Vagina (tissue), 2 donors: ENCODE data around the gene SSB.

ENCODE experiments used
- POLR2A ChIP-seq, 2 donors: fragments of 450-650 bp; IDR thresholded peaks; one replicate each; pipeline ENCODE4 v1.6.1; 2017; ENCODE audit warnings: antibody characterized with exemption in 2 of 2, mild to moderate bottlenecking in 2 of 2, moderate library complexity in 2 of 2
- POLR2AphosphoS5 ChIP-seq, 2 donors: sonication (generic); formaldehyde crosslinking; IDR thresholded peaks; one replicate each; pipeline ENCODE4 v1.9.0; 2017; ENCODE audit warnings: antibody characterized with exemption in 2 of 2, mild to moderate bottlenecking in 2 of 2, low read depth in 1 of 2; ENCODE audit not compliant: insufficient read depth in 1 of 2
- TF ChIP-seq, protein P1 (sequence below), 3 experiments: fragments of 450-650 bp in 2 of 3; fragments of 200-600 bp in 1 of 3; sonication (generic) in 1 of 3; IDR thresholded peaks; one replicate each; pipeline ENCODE4 v1.5.1; 2017 to 2019; ENCODE audit warnings: antibody characterized with exemption in 3 of 3, mild to moderate bottlenecking in 2 of 3, moderate library complexity in 2 of 3

DNA sequence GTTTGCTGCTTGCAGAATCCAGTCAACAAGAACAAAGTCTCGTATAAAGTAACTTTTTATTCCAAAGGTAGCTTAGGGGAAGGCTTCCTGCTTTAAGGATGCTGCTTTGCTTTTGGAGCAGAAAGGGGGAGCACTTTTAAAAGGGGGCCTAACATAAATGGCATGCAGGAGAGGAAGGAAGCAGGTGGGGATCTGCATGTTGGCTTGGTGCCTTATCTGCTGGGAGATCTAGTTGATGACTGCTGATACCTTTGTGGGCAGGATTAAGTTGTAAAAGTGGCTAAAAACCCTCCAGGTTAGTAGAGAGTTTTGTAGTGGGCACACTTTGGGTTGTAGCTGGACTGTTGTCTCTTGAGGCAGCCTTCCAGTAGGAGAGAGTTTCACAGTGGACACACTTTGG is 51.0 kb downstream of the SSB start:
- TF ChIP-seq, protein P1, sequence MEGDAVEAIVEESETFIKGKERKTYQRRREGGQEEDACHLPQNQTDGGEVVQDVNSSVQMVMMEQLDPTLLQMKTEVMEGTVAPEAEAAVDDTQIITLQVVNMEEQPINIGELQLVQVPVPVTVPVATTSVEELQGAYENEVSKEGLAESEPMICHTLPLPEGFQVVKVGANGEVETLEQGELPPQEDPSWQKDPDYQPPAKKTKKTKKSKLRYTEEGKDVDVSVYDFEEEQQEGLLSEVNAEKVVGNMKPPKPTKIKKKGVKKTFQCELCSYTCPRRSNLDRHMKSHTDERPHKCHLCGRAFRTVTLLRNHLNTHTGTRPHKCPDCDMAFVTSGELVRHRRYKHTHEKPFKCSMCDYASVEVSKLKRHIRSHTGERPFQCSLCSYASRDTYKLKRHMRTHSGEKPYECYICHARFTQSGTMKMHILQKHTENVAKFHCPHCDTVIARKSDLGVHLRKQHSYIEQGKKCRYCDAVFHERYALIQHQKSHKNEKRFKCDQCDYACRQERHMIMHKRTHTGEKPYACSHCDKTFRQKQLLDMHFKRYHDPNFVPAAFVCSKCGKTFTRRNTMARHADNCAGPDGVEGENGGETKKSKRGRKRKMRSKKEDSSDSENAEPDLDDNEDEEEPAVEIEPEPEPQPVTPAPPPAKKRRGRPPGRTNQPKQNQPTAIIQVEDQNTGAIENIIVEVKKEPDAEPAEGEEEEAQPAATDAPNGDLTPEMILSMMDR (IDR thresholded peaks at IDR 0.05) = no peak
- TF ChIP-seq POLR2A (IDR thresholded peaks at IDR 0.05) (no peak), POLR2AphosphoS5 (IDR thresholded peaks at IDR 0.05; ENCODE audit: insufficient read depth in 1 of 2, low read depth in 1 of 2) (no peak)
